K562 treated with DMSO at 1 percent for 48 hours (cell line): ENCODE measurements around the gene LRFN3. TPM values are rescaled to one million over a fixed set of nuclear protein-coding genes. Genes with fewer than 3 reads are reported as not detected.

Experiments used
- total RNA-seq: library from RNA; unstranded; fragments of 300-600 nt; gene quantifications from 2 replicates; pipeline ENCODE4 v1.2.3, GENCODE V29; 2022; ENCODE audit warnings: low replicate concordance; ENCODE audit errors: extremely low read depth

Gene LRFN3
- not detected in 2 replicates for total RNA-seq

GRCh38 chr19:35935911-35936737, at the start of gene LRFN3:
LRFN3 (plus strand) TSS chr19:35936374; CDS start chr19:35939426, 3,052 bp downstream.

GRCh38 chr19:35901854-35902661, 34.1 kb upstream of the LRFN3 start, which contains the start of gene HCST:
HCST (plus strand) TSS chr19:35902529; CDS start chr19:35902594, 65 bp downstream.

GRCh38 chr19:35908010-35908441, 28.1 kb upstream of the LRFN3 start, which contains the start of gene TYROBP:
TYROBP (minus strand) TSS chr19:35908295; CDS start chr19:35908228, 67 bp downstream.

Other genes with a start within 250 kb of the LRFN3 start
- not detected in 2 replicates for gene ZBTB32, start 231.8 kb upstream of the LRFN3 start, total RNA-seq
- gene KMT2B, start 218.4 kb upstream of the LRFN3 start, total RNA-seq, result 67.8 TPM in 1 of 2 replicates, not detected in the other
- not detected in 2 replicates for gene IGFLR1, start 193.9 kb upstream of the LRFN3 start, total RNA-seq
- not detected in 2 replicates for gene U2AF1L4, start 191.0 kb upstream of the LRFN3 start, total RNA-seq
- gene PSENEN, start 190.7 kb upstream of the LRFN3 start, total RNA-seq, result not detected in 2 replicates
- not detected in 2 replicates for gene LIN37, start 187.8 kb upstream of the LRFN3 start, total RNA-seq
- not detected in 2 replicates for gene HSPB6, start 179.3 kb upstream of the LRFN3 start, total RNA-seq
- not detected in 2 replicates for gene PROSER3, start 178.2 kb upstream of the LRFN3 start, total RNA-seq
- gene ARHGAP33, start 160.8 kb upstream of the LRFN3 start, total RNA-seq, result not detected in 2 replicates
- gene PRODH2, start 123.5 kb upstream of the LRFN3 start, total RNA-seq, result not detected in 2 replicates
- not detected in 2 replicates for gene NPHS1, start 83.9 kb upstream of the LRFN3 start, total RNA-seq
- not detected in 2 replicates for gene KIRREL2, start 79.5 kb upstream of the LRFN3 start, total RNA-seq
- gene APLP1, start 67.8 kb upstream of the LRFN3 start, total RNA-seq, result not detected in 2 replicates
- not detected in 2 replicates for gene NFKBID, start 35.8 kb upstream of the LRFN3 start, total RNA-seq
- not detected in 2 replicates for gene HCST, start 33.8 kb upstream of the LRFN3 start, total RNA-seq
- gene TYROBP, start 28.1 kb upstream of the LRFN3 start, total RNA-seq, result not detected in 2 replicates
- gene SDHAF1, start 58.8 kb downstream of the LRFN3 start, total RNA-seq, result not detected in 2 replicates
- gene SYNE4, start 72.4 kb downstream of the LRFN3 start, total RNA-seq, result not detected in 2 replicates
- not detected in 2 replicates for gene ALKBH6, start 77.8 kb downstream of the LRFN3 start, total RNA-seq
- gene CLIP3, start 96.5 kb downstream of the LRFN3 start, total RNA-seq, result not detected in 2 replicates
- not detected in 2 replicates for gene THAP8, start 117.9 kb downstream of the LRFN3 start, total RNA-seq
- not detected in 2 replicates for gene WDR62, start 118.5 kb downstream of the LRFN3 start, total RNA-seq
- gene OVOL3, start 174.8 kb downstream of the LRFN3 start, total RNA-seq, result not detected in 2 replicates
- gene POLR2I, start 178.5 kb downstream of the LRFN3 start, total RNA-seq, result not detected in 2 replicates
- not detected in 2 replicates for gene TBCB, start 179.1 kb downstream of the LRFN3 start, total RNA-seq
- gene CAPNS1, start 203.7 kb downstream of the LRFN3 start, total RNA-seq, result not detected in 2 replicates
- not detected in 2 replicates for gene COX7A1, start 216.1 kb downstream of the LRFN3 start, total RNA-seq